ENCODE data around the gene LRP8.

DNA sequence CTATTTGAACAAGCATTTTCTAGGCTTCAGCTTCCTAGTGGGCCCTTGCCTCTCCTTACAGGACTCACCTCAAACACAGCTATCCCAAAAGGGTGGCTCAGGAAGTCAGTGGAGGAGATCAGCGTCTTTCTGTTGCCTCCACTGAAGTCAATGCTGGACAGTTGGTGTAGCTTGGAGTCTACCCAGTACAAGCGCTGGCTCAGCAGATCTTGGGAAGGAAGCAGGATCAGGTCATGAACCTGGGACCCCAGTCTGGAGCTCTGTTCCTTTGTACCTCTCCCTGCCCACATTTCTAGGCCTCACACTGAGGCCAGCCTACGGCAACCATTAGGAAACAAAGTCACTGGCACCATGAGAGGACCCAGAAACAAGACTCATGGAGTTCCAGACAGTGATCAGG, 65.9 kb downstream of the LRP8 start:
- no peak for TF ChIP-seq EP300 (IDR thresholded peaks at IDR 0.05)
- TF ChIP-seq, protein P1, sequence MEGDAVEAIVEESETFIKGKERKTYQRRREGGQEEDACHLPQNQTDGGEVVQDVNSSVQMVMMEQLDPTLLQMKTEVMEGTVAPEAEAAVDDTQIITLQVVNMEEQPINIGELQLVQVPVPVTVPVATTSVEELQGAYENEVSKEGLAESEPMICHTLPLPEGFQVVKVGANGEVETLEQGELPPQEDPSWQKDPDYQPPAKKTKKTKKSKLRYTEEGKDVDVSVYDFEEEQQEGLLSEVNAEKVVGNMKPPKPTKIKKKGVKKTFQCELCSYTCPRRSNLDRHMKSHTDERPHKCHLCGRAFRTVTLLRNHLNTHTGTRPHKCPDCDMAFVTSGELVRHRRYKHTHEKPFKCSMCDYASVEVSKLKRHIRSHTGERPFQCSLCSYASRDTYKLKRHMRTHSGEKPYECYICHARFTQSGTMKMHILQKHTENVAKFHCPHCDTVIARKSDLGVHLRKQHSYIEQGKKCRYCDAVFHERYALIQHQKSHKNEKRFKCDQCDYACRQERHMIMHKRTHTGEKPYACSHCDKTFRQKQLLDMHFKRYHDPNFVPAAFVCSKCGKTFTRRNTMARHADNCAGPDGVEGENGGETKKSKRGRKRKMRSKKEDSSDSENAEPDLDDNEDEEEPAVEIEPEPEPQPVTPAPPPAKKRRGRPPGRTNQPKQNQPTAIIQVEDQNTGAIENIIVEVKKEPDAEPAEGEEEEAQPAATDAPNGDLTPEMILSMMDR (IDR thresholded peaks at IDR 0.05): no peak
- TF ChIP-seq POLR2A (IDR thresholded peaks at IDR 0.05): no peak
- no peak for TF ChIP-seq POLR2AphosphoS5 (IDR thresholded peaks at IDR 0.05)

Measured in stomach (tissue), 4 donors.